ENCODE measurements around the gene LOXL4.

LOXL4 gene

DNA sequence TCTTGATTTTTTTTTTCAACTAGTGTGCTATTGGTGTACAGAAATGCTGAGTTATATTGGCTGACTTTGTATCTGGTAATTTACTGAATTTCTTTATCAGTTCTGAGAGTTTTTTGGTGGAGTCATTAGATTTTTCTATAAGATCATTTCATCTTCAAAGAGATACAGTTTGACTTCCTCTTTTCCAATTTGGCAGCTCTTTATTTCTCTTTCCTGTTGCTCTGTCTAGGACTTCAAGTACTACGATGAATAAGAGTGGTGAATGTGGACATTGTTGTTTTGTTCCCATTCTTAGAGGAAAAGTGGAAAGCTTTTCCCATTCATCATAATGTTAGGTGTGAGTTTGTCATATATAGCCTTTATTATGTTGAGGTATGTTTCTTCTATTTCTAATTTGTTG lies 50.2 kb downstream of the LOXL4 start:
- H3K4me3 ChIP-seq (ENCODE audit: low read depth, low read length): no peak overlapping the region
- TF ChIP-seq, protein P1, sequence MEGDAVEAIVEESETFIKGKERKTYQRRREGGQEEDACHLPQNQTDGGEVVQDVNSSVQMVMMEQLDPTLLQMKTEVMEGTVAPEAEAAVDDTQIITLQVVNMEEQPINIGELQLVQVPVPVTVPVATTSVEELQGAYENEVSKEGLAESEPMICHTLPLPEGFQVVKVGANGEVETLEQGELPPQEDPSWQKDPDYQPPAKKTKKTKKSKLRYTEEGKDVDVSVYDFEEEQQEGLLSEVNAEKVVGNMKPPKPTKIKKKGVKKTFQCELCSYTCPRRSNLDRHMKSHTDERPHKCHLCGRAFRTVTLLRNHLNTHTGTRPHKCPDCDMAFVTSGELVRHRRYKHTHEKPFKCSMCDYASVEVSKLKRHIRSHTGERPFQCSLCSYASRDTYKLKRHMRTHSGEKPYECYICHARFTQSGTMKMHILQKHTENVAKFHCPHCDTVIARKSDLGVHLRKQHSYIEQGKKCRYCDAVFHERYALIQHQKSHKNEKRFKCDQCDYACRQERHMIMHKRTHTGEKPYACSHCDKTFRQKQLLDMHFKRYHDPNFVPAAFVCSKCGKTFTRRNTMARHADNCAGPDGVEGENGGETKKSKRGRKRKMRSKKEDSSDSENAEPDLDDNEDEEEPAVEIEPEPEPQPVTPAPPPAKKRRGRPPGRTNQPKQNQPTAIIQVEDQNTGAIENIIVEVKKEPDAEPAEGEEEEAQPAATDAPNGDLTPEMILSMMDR (IDR thresholded peaks at IDR 0.05; ENCODE audit: borderline replicate concordance, insufficient read depth, low read depth, low read length): no peak

DNA sequence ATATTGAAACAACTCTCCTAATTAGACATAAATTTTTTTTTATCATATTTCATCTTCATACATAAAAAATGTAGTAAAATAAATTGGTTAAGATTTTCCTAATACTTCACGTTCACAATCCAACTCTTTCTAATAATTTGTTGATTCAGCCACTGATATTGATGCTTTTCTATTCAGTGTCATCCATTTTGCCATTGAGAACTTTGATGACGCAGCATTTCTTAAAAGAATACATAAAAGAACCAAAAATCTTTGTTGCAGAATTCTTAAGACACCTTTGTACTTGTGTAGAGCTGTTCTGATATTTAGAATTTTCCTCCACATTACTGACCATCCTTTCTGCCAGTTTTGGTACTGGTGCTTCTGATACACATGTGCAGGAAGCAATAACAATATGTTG lies 52.6 kb downstream of the LOXL4 start:
- H3K4me3 ChIP-seq (ENCODE audit: low read depth, low read length): no peak overlapping the region
- TF ChIP-seq, protein P1 (IDR thresholded peaks at IDR 0.05; ENCODE audit: borderline replicate concordance, insufficient read depth, low read depth, low read length): no peak

DNA sequence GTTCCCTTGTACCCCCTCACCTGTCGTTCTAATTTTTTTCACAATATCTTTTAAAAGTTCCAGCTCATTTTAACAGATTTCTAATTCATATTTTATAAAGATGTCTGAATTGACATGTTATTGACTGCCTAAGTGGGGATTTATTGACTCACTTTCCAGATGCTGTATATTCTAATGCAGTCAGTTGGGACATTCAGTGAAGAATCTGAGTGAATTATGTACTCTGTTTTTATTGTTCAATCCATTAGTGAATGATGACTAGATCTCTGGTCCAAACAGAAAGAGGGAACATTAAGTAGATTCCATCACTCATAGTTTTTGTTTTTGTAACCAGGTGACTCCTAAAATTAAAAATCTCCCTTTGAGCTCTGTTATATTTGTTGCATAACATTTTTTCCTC lies 54.3 kb downstream of the LOXL4 start:
- TF ChIP-seq, protein P1 (IDR thresholded peaks at IDR 0.05; ENCODE audit: borderline replicate concordance, insufficient read depth, low read depth, low read length): no peak

DNA sequence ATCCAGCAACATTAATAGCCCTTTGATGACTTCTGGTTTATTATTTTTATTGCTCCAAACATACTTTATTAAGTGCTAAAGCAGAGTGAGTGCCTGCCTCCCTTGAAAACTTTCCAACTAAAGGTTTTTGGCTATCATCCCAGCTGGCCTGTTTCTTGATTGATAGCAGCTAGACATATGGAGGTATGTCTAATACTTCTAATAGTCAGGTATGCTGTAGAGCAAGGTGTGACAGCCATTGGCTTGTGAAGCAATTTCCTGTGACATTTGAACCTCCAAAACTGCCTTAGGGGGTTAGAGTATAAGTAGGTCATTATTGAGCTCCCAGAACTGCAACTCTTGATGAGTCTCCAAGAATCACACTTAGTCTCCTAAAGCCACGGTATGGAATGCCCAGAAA lies 55.8 kb downstream of the LOXL4 start:
- TF ChIP-seq, protein P1 (IDR thresholded peaks at IDR 0.05; ENCODE audit: borderline replicate concordance, insufficient read depth, low read depth, low read length): no peak
- no peak overlapping the region for H3K4me3 ChIP-seq (ENCODE audit: low read depth, low read length)

More for the DNA sequence above, 54.3 kb downstream of the LOXL4 start:
- no peak overlapping the region for H3K4me3 ChIP-seq (ENCODE audit: low read depth, low read length)

DNA sequence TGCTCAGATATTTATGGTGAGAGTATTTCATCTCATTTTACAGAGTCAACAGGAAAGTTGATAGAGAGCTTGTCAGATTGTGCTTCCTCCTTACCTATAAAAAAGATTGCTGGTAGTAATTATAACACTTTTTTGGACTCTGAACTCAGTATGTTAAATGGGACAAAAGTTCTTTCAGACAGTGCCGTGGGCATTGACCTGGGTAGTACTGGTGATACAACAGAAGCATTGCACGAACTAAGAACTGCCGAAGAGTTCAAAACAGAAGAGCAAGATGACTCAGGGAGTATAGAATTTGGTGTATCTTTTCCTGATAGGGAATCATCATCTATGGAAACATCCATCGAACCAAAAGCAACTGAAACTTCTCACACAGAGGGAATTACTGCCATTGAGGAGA lies 58.6 kb downstream of the LOXL4 start:
- no peak overlapping the region for H3K4me3 ChIP-seq (ENCODE audit: low read depth, low read length)
- TF ChIP-seq, protein P1 (IDR thresholded peaks at IDR 0.05; ENCODE audit: borderline replicate concordance, insufficient read depth, low read depth, low read length): no peak

DNA sequence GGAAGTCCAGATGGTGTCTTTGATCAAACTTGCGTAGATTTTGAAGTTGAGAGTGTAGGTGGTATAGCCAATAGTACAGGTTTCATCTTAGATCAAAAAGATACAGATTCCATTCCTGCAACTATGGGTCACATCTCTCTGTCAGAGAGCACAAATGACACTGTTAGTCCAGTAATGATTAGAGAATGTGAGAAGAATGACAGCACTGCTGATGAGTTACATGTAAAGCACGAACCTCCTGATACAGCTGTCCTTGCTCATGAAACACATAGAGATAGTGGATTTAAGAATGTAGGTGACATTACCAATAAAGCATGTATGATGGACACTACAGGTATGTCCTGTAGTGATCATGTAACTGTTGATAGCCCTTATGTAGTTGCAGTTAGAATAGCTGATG lies 59.1 kb downstream of the LOXL4 start:
- no peak overlapping the region for H3K4me3 ChIP-seq (ENCODE audit: low read depth, low read length)
- TF ChIP-seq, protein P1 (IDR thresholded peaks at IDR 0.05; ENCODE audit: borderline replicate concordance, insufficient read depth, low read depth, low read length): no peak

DNA sequence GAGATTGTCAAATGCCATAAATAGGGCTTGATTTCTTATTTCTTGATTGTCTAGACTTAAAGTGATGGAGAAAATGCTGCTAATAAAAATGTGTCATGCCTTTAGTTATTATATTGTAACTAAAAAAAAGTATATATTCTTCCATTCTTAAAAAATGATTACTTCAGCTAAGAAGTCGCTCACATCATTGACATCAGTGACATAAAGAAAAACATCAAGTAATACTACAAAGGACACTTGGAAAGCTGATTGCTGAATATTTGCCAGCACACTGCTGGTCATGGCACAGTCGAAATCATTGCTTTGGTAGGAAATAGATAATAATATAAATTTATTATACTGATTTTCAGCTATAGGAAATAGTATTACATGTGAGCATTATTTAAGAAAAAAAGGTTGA lies 62.6 kb downstream of the LOXL4 start:
- H3K4me3 ChIP-seq (ENCODE audit: low read depth, low read length): no peak overlapping the region
- TF ChIP-seq, protein P1 (IDR thresholded peaks at IDR 0.05; ENCODE audit: borderline replicate concordance, insufficient read depth, low read depth, low read length): no peak
